Liver (tissue), 3 donors: ENCODE data around the gene SP7.
"Not testable (repeated sequence)": the region's sequence is repeated elsewhere in the genome, so short reads cannot be mapped to it uniquely, and the experiment has no call there.

ENCODE experiments used
- ATF3 ChIP-seq: IDR thresholded peaks from 2 replicates; pipeline ENCODE4 v1.6.1; 2016; ENCODE audit warnings: antibody characterized with exemption
- CTCF ChIP-seq: fragments of 150-350 bp; IDR thresholded peaks from 2 replicates; pipeline ENCODE4 v1.5.1; 2017; ENCODE audit warnings: improper control_type of control experiment, low read depth, low read length; ENCODE audit not compliant: missing input control
- EGR1 ChIP-seq, 2 donors: IDR thresholded peaks; 2 replicates each; pipeline ENCODE4 v1.6.1; 2016 to 2018; ENCODE audit warnings: antibody characterized with exemption in 2 of 2, low read depth in 2 of 2
- MAX ChIP-seq: IDR thresholded peaks from 2 replicates; pipeline ENCODE4 v1.6.1; 2016; ENCODE audit warnings: antibody characterized with exemption
- REST ChIP-seq: IDR thresholded peaks from 2 replicates; pipeline ENCODE4 v1.6.1; 2016; ENCODE audit warnings: antibody characterized with exemption, mild to moderate bottlenecking
- RXRA ChIP-seq, 2 donors: IDR thresholded peaks; 2 replicates each; pipeline ENCODE4 v1.6.1; 2017 to 2018; ENCODE audit warnings: antibody characterized with exemption in 2 of 2, mild to moderate bottlenecking in 1 of 2
- SP1 ChIP-seq: IDR thresholded peaks from 2 replicates; pipeline ENCODE4 v1.6.1; 2018; ENCODE audit warnings: antibody characterized with exemption, mild to moderate bottlenecking
- TAF1 ChIP-seq: conservative IDR thresholded peaks from 2 replicates; pipeline ENCODE4 v1.6.1; 2016; ENCODE audit warnings: antibody characterized with exemption, mild to moderate bottlenecking
- YY1 ChIP-seq: IDR thresholded peaks from 2 replicates; pipeline ENCODE4 v1.6.1; 2016; ENCODE audit warnings: antibody characterized with exemption, mild to moderate bottlenecking
- donor health status: healthy.
- donor health status: healthy.

GRCh38 chr12:53361638-53362037 lies 25.5 kb upstream of the SP7 start:
- not testable (repeated sequence) for TF ChIP-seq ATF3; SP1; REST; CTCF; MAX; TAF1; EGR1 (IDR thresholded peaks at IDR 0.05; ENCODE audit: low read depth in 2 of 2); RXRA (IDR thresholded peaks at IDR 0.05); YY1
